HG02610 (cell line): ENCODE results near the gene SGK2.

Experiments used
- ATAC-seq: cut with Tn5 transposase; IDR thresholded peaks from one replicate; pipeline ENCODE4 v1.9.1; 2021; ENCODE audit warnings: mild to moderate bottlenecking, moderate library complexity; ENCODE audit not compliant: unreplicated experiment

The SGK2 gene

GRCh38 chr20:43559147-43559987 is 540 bp downstream of the SGK2 start:
- ATAC-seq: no peak

GRCh38 chr20:43560974-43561373 is 2.1 kb downstream of the SGK2 start:
- no peak for ATAC-seq

GRCh38 chr20:43563429-43563828 is 4.6 kb downstream of the SGK2 start:
- no peak for ATAC-seq

GRCh38 chr20:43563991-43564390 is 5.2 kb downstream of the SGK2 start:
- ATAC-seq: no peak

- no peak for ATAC-seq
These were observed 5.6 kb downstream of the SGK2 start for GRCh38 chr20:43564455-43564854.

GRCh38 chr20:43564993-43565757 is 6.3 kb downstream of the SGK2 start:
- no peak for ATAC-seq

GRCh38 chr20:43565758-43566104 is 6.9 kb downstream of the SGK2 start:
- no peak for ATAC-seq

GRCh38 chr20:43567477-43567876 is 8.7 kb downstream of the SGK2 start:
- ATAC-seq: no peak

GRCh38 chr20:43568706-43569105 is 9.9 kb downstream of the SGK2 start:
- ATAC-seq: no peak

- no peak for ATAC-seq
These were observed 10.5 kb downstream of the SGK2 start for GRCh38 chr20:43569282-43569681.

GRCh38 chr20:43570496-43570895 is 11.7 kb downstream of the SGK2 start:
- no peak for ATAC-seq

- ATAC-seq: no peak
These were observed 12.5 kb downstream of the SGK2 start for GRCh38 chr20:43571310-43571709.

GRCh38 chr20:43571771-43572170 is 12.9 kb downstream of the SGK2 start:
- ATAC-seq: no peak

GRCh38 chr20:43572891-43573290 is 14.1 kb downstream of the SGK2 start:
- no peak for ATAC-seq

- no peak for ATAC-seq
These were observed 17.3 kb downstream of the SGK2 start for GRCh38 chr20:43576108-43576507.

- no peak for ATAC-seq
These were observed 21.3 kb downstream of the SGK2 start for GRCh38 chr20:43579861-43580793.

- ATAC-seq: no peak
These were observed 24.5 kb downstream of the SGK2 start for GRCh38 chr20:43583133-43583864.

GRCh38 chr20:43583982-43584432 is 25.2 kb downstream of the SGK2 start:
- no peak for ATAC-seq

GRCh38 chr20:43584448-43585136 is 25.8 kb downstream of the SGK2 start:
- no peak for ATAC-seq

- ATAC-seq: no peak
These were observed 27.8 kb downstream of the SGK2 start for GRCh38 chr20:43586641-43587040.
